Measurements from ENCODE around the gene TCF12.

DNA sequence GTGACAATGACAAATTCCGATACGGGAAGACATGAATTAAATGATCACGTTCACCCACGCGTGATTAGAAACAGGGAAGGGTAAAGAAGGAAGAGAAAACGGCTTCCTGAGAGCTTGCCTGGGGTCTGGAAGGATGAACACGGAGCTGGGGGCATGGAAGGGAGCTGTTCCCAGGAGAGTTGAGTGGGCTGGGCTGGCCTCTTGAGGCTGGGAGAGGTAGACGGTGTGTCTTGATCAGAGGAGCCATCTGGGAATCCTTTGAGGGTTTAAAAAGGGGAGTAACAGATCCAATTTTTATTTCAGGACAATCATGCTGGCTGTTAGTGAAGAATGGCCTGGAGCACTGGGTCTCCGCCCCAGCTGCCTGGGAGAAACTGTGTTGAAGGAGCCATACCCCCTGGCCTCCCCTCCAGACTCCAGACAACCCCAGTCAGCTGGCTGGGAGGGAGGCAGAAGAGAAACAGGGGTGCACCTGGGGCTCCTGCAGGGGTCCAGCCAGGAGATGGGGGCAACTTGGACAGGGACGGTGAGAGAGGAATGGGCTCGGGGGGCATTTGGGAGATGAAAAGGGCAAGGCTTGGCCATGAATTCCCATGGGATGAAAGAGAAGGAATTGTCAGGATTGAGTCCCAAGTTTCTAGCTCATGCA, 404.3 kb downstream of the TCF12 start:
- no peak for TF ChIP-seq TAF1 (IDR thresholded peaks at IDR 0.05; ENCODE audit: low read depth)
- no peak for TF ChIP-seq CREB1 (IDR thresholded peaks at IDR 0.05; ENCODE audit: low read depth)
- no peak for TF ChIP-seq REST (IDR thresholded peaks at IDR 0.05; ENCODE audit: low read depth)
- no peak for TF ChIP-seq EP300 (IDR thresholded peaks at IDR 0.05; ENCODE audit: borderline replicate concordance)
- TF ChIP-seq TEAD4 (IDR thresholded peaks at IDR 0.05) = no peak
- TF ChIP-seq RAD21 (IDR thresholded peaks at IDR 0.05; ENCODE audit: low read depth) = no peak
- TF ChIP-seq MAX (IDR thresholded peaks at IDR 0.05) = no peak
- no peak for TF ChIP-seq YY1 (IDR thresholded peaks at IDR 0.05; ENCODE audit: low read depth)
- TF ChIP-seq NFIC (IDR thresholded peaks at IDR 0.05) = no peak
- TF ChIP-seq CEBPB (IDR thresholded peaks at IDR 0.05) = no peak
- no peak for TF ChIP-seq EGR1 (IDR thresholded peaks at IDR 0.05)
- no peak for TF ChIP-seq ZBTB7A (IDR thresholded peaks at IDR 0.05; ENCODE audit: low read depth)
- TF ChIP-seq USF1 (IDR thresholded peaks at IDR 0.05) = no peak
- no peak for TF ChIP-seq FOXM1 (IDR thresholded peaks at IDR 0.05; ENCODE audit: borderline replicate concordance, low read depth)
